Breast epithelium (tissue), 4 donors: ENCODE measurements around the gene USH1C. TPM values are rescaled to one million over a fixed set of nuclear protein-coding genes. Genes with fewer than 3 reads are reported as not detected.

Experiments used
- DNase-seq, 2 donors: peaks; one replicate each; pipeline ENCODE4 v3.0.0-alpha.2; 2019; ENCODE audit warnings: low spot score in 2 of 2
- H3K27ac ChIP-seq, 2 donors: fragments of 200-600 bp; sonication (generic) in 1 of 2; one replicate each; pipeline ENCODE4 v1.5.1; 2016 to 2019; ENCODE audit warnings: mild to moderate bottlenecking in 1 of 2
- H3K27me3 ChIP-seq, 2 donors: fragments of 200-600 bp; sonication (generic) in 1 of 2; one replicate each; pipeline versions ENCODE4 v1.5.1 to v1.6.0; 2017 to 2019; ENCODE audit warnings: control low read depth in 1 of 2, mild to moderate bottlenecking in 1 of 2
- H3K36me3 ChIP-seq: fragments of 200-600 bp; one replicate; pipeline ENCODE4 v1.5.1; 2019
- H3K4me1 ChIP-seq, 2 donors: fragments of 200-600 bp; sonication (generic); one replicate each; pipeline ENCODE4 v1.5.1; 2016 to 2019; ENCODE audit warnings: control low read depth in 1 of 2
- H3K4me3 ChIP-seq, 3 donors: fragments of 200-600 bp; sonication (generic); 1 replicate in 2 of 3; 2 replicates in 1 of 3; pipeline ENCODE4 v1.5.1; 2016 to 2019; ENCODE audit warnings: mild to moderate bottlenecking in 3 of 3, moderate library complexity in 2 of 3
- H3K9me3 ChIP-seq, 2 donors: fragments of 200-600 bp; sonication (generic) in 1 of 2; one replicate each; pipeline ENCODE4 v1.5.1; 2016 to 2019; ENCODE audit warnings: control low read depth in 1 of 2
- CTCF ChIP-seq, 3 donors: fragments of 450-650 bp; IDR thresholded peaks; one replicate each; pipeline ENCODE4 v1.5.1; 2016 to 2017; ENCODE audit warnings: antibody characterized with exemption in 3 of 3, mild to moderate bottlenecking in 3 of 3, moderate library complexity in 3 of 3
- POLR2A ChIP-seq: fragments of 450-650 bp; IDR thresholded peaks from one replicate; pipeline ENCODE4 v1.6.1; 2016; ENCODE audit warnings: antibody characterized with exemption, mild to moderate bottlenecking, moderate library complexity
- POLR2AphosphoS5 ChIP-seq, 3 donors: sonication (generic); formaldehyde crosslinking; IDR thresholded peaks; one replicate each; pipeline ENCODE4 v1.6.1; 2017; ENCODE audit warnings: antibody characterized with exemption in 3 of 3
- intact Hi-C: fragments of 100-400 bp; cut with DNase I; formaldehyde crosslinking; loops from one replicate; pipeline ENCODE4 v1.15.1; 2023; ENCODE audit warnings: low total_unique reads
- total RNA-seq, 3 donors: library from RNA; depleted of rRNA; stranded (reverse); fragments of >200 nt; gene quantifications; one replicate each; pipeline ENCODE4 v1.1.0, GENCODE V29; 2016

USH1C gene
- total RNA-seq, 3 donors from 2014 or later, result 0.66 TPM; not detected in 2

GRCh38 chr11:17578958-17579357 lies 34.7 kb upstream of the USH1C start:
- no peaks in the 10 kb centered on the region for H3K9me3 ChIP-seq
- DNase-seq, result peak in 1 of 2 donors; percentile 40
- intact Hi-C loops, result no loop called here
- no peak overlapping the region for H3K4me3 ChIP-seq
- H3K36me3 ChIP-seq, result no peaks in the 10 kb centered on the region
- TF ChIP-seq CTCF (IDR thresholded peaks at IDR 0.05) (no peak), POLR2AphosphoS5 (IDR thresholded peaks at IDR 0.05) (no peak), POLR2A (no peak)
- no peaks in the 10 kb centered on the region for H3K4me1 ChIP-seq
- H3K27me3 ChIP-seq, result no peaks in the 10 kb centered on the region
- H3K27ac ChIP-seq, result no peak overlapping the region

GRCh38 chr11:17578296-17578695 lies 34.1 kb upstream of the USH1C start:
- H3K36me3 ChIP-seq, result no peaks in the 10 kb centered on the region
- H3K27ac ChIP-seq, result no peak overlapping the region
- intact Hi-C loops, result no loop called here
- TF ChIP-seq CTCF (IDR thresholded peaks at IDR 0.05) (no peak), POLR2AphosphoS5 (IDR thresholded peaks at IDR 0.05) (no peak), POLR2A (no peak)
- no peaks in the 10 kb centered on the region for H3K9me3 ChIP-seq
- peak in 1 of 2 donors; percentile 25 for DNase-seq
- no peaks in the 10 kb centered on the region for H3K4me1 ChIP-seq
- no peak overlapping the region for H3K4me3 ChIP-seq
- no peaks in the 10 kb centered on the region for H3K27me3 ChIP-seq

- Histone ChIP-seq H3K4me3 (no peak overlapping the region), H3K4me1 (no peaks in the 10 kb centered on the region), H3K27me3 (no peaks in the 10 kb centered on the region), H3K9me3 (no peaks in the 10 kb centered on the region), H3K27ac (no peak overlapping the region), H3K36me3 (no peaks in the 10 kb centered on the region)
- DNase-seq, result peak in 1 of 2 donors; percentile 31
- intact Hi-C loops, result no loop called here
- no peak for TF ChIP-seq POLR2AphosphoS5 (IDR thresholded peaks at IDR 0.05)
- no peak for TF ChIP-seq CTCF (IDR thresholded peaks at IDR 0.05)
- TF ChIP-seq POLR2A, result no peak
Observed at GRCh38 chr11:17575431-17576425, 31.5 kb upstream of the USH1C start.

GRCh38 chr11:17574141-17575091 lies 30.2 kb upstream of the USH1C start:
- peak in 1 of 2 donors; percentile 25 for DNase-seq
- intact Hi-C loops, result no loop called here
- TF ChIP-seq POLR2AphosphoS5 (IDR thresholded peaks at IDR 0.05), result no peak
- no peak for TF ChIP-seq CTCF (IDR thresholded peaks at IDR 0.05)
- TF ChIP-seq POLR2A, result no peak

More at GRCh38 chr11:17574141-17575091, 30.2 kb upstream of the USH1C start:
- no peak overlapping the region for H3K27ac ChIP-seq
- no peak overlapping the region for H3K4me3 ChIP-seq
- no peaks in the 10 kb centered on the region for H3K4me1 ChIP-seq
- H3K9me3 ChIP-seq, result no peaks in the 10 kb centered on the region
- no peaks in the 10 kb centered on the region for H3K36me3 ChIP-seq
- H3K27me3 ChIP-seq, result no peaks in the 10 kb centered on the region
